ENCODE data around the gene BCL2L1. TPM values are rescaled to one million over a fixed set of nuclear protein-coding genes. Genes with fewer than 3 reads are reported as not detected.

BCL2L1 gene
- total RNA-seq, 1 experiment from 2014 or later = 277 TPM

DNA sequence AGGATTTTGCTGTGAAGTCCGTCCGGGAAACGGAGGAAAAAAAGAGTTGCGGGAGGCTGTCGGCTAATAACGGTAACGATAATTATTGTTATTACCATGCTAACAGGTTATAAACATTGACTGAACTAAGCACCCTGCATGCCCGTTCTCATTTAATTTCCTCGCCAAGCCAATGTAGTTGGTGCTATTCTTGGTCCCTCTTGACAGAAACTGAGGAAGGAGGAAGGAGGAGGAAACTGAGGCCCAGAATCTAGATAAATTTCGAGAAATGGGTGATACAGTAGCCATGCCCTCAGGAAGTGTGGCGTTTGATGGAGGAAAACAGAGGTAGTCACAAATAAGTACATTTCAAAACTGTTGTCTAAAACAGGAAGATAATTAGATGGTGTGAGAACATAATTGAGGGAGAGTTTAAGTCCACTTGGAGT lies 16.9 kb upstream of the BCL2L1 start:
- CTCF ChIA-PET = interaction anchor here (1.1 to 1.5 kb wide), 3 partner anchors 16 to 78 kb away, joined by 5 to 11 read pairs (median 6); no protein-coding TSS in a partner anchor
- DNase-seq = no peak

DNA sequence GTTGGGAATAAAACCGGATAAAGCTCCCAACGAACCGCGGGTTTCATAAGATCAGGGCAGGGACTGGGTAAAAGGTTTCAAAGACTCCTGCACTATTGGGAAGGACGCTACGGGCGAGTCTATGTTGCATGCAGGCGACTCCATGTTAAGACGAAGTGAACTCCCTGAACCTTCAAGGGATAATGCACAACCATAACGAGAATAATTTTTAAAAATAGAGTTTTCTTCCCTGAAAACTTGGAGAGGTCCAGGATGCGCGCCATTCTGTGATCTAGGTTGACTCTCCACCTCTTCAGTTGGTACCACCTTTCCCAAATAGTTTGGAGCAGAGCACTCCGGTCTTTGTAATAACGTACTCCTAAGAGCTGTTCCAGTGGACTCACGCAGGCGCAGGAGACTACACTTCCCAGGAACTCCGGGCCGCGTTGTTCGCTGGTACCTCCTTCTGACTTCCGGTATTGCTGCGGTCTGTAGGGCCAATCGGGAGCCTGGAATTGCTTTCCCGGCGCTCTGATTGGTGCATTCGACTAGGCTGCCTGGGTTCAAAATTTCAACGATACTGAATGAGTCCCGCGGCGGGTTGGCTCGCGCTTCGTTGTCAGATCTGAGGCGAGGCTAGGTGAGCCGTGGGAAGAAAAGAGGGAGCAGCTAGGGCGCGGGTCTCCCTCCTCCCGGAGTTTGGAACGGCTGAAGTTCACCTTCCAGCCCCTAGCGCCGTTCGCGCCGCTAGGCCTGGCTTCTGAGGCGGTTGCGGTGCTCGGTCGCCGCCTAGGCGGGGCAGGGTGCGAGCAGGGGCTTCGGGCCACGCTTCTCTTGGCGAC lies 16.3 kb upstream of the BCL2L1 start, which contains the start of gene TPX2:
Gene TPX2 (plus strand): TSS at position 562 of the 821 bp plus-strand sequence. CDS start 18,187 bp downstream, outside the sequence.
- no TSS peak for BruUV-seq (replicated peaks)
- H3K36me3 ChIP-seq (ENCODE audit: low read depth, low read length) = peaks cover 7% of the 10 kb centered on the region; the same call in 1 of the 2 replicates
- H3K27me3 ChIP-seq (ENCODE audit: low read length) = no peaks in the 10 kb centered on the region
- peaks cover 4% of the 10 kb centered on the region; the same call in 1 of the 2 replicates for H4K20me1 ChIP-seq (ENCODE audit: low read length)
- ChIA-PET CTCF (interaction anchor here (0.7 to 1.5 kb wide), 3 partner anchors 15 to 98 kb away, joined by 3 to 11 read pairs (median 5); no protein-coding TSS in a partner anchor), POLR2A (ENCODE audit: unreplicated experiment) (interaction anchor here (0.6 to 1.1 kb wide), 3 partner anchors 10 to 135 kb away, joined by 3 to 4 read pairs (median 3); no protein-coding TSS in a partner anchor)
- peaks cover 61% of the 10 kb centered on the region for H3K79me2 ChIP-seq (ENCODE audit: low read length)
- H3K27ac ChIP-seq (ENCODE audit: low read length) = peak within 1 kb of the TSS; percentile 75
- intact Hi-C loops (cut with micrococcal nuclease) = no loop called here
- peaks cover 16% of the 10 kb centered on the region; the same call in 1 of the 2 replicates for H3K4me1 ChIP-seq (ENCODE audit: insufficient read depth, low read length)
- H3K9me2 ChIP-seq (replicated peaks; ENCODE audit: low read length) = no peaks in the 10 kb centered on the region
- TF ChIP-seq, protein P1, sequence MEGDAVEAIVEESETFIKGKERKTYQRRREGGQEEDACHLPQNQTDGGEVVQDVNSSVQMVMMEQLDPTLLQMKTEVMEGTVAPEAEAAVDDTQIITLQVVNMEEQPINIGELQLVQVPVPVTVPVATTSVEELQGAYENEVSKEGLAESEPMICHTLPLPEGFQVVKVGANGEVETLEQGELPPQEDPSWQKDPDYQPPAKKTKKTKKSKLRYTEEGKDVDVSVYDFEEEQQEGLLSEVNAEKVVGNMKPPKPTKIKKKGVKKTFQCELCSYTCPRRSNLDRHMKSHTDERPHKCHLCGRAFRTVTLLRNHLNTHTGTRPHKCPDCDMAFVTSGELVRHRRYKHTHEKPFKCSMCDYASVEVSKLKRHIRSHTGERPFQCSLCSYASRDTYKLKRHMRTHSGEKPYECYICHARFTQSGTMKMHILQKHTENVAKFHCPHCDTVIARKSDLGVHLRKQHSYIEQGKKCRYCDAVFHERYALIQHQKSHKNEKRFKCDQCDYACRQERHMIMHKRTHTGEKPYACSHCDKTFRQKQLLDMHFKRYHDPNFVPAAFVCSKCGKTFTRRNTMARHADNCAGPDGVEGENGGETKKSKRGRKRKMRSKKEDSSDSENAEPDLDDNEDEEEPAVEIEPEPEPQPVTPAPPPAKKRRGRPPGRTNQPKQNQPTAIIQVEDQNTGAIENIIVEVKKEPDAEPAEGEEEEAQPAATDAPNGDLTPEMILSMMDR (conservative IDR thresholded peaks at IDR 0.05; ENCODE audit: low read depth, low read length) = peak; percentile 26; the same call in 1 of the 2 replicates
- TF ChIP-seq EZH2phosphoT487 (IDR thresholded peaks at IDR 0.05; ENCODE audit: borderline replicate concordance, low read length) (no peak), EZH2 (IDR thresholded peaks at IDR 0.05; ENCODE audit: low read length, unreplicated experiment) (no peak)
- no peaks in the 10 kb centered on the region for H3K9me3 ChIP-seq (ENCODE audit: low read length)
- DNase-seq (peak; percentile 98), ATAC-seq (peak; percentile 96)
- peak within 1 kb of the TSS; percentile 90 for H3K9ac ChIP-seq (ENCODE audit: low read length)
- no peaks in the 10 kb centered on the region for H3F3A ChIP-seq (ENCODE audit: low read length, unreplicated experiment)
- H3K4me3 ChIP-seq (ENCODE audit: low read length) = peak within 1 kb of the TSS; percentile 84
- peak within 1 kb of the TSS; percentile 92 for H3K4me2 ChIP-seq (ENCODE audit: low read length)
- H2AFZ ChIP-seq (ENCODE audit: low read length) = peak within 1 kb of the TSS; percentile 86

More for the DNA sequence above, 16.9 kb upstream of the BCL2L1 start:
- H3K4me3 ChIP-seq (ENCODE audit: low read length) = peak overlapping the region; percentile 84
- TF ChIP-seq EZH2 (IDR thresholded peaks at IDR 0.05; ENCODE audit: low read length, unreplicated experiment) (no peak), EZH2phosphoT487 (IDR thresholded peaks at IDR 0.05; ENCODE audit: borderline replicate concordance, low read length) (no peak)
- TF ChIP-seq, protein P1 (conservative IDR thresholded peaks at IDR 0.05; ENCODE audit: low read depth, low read length) = no peak
- no peaks in the 10 kb centered on the region for H3F3A ChIP-seq (ENCODE audit: low read length, unreplicated experiment)
- H3K36me3 ChIP-seq (ENCODE audit: low read depth, low read length) = peaks cover 8% of the 10 kb centered on the region; the same call in 1 of the 2 replicates
- H3K9me2 ChIP-seq (replicated peaks; ENCODE audit: low read length) = no peaks in the 10 kb centered on the region
- peak overlapping the region; percentile 75 for H3K27ac ChIP-seq (ENCODE audit: low read length)
- peaks cover 4% of the 10 kb centered on the region; the same call in 1 of the 2 replicates for H4K20me1 ChIP-seq (ENCODE audit: low read length)
- no peaks in the 10 kb centered on the region for H3K27me3 ChIP-seq (ENCODE audit: low read length)
- peak overlapping the region; percentile 90 for H3K9ac ChIP-seq (ENCODE audit: low read length)
- POLR2A ChIA-PET (ENCODE audit: unreplicated experiment) = interaction anchor here (0.5 to 1.1 kb wide), 3 partner anchors 16 to 136 kb away, joined by 3 to 4 read pairs (median 3); no protein-coding TSS in a partner anchor
- H3K4me1 ChIP-seq (ENCODE audit: insufficient read depth, low read length) = peaks cover 16% of the 10 kb centered on the region; the same call in 1 of the 2 replicates
- intact Hi-C loops (cut with micrococcal nuclease) = no loop called here
- H3K4me2 ChIP-seq (ENCODE audit: low read length) = peak overlapping the region; percentile 92
- H3K9me3 ChIP-seq (ENCODE audit: low read length) = no peaks in the 10 kb centered on the region
- TSS peak; percentile 74 for BruUV-seq (replicated peaks)
- peaks cover 67% of the 10 kb centered on the region for H3K79me2 ChIP-seq (ENCODE audit: low read length)
- peak overlapping the region; percentile 81 for H2AFZ ChIP-seq (ENCODE audit: low read length)
- no peak for ATAC-seq

All from PC-3 (cell line).